DOHH2 (cell line): ENCODE results near the gene HOXC11.

ENCODE experiments used
- CTCF ChIP-seq: fragments of 200-600 bp; sonication (generic); IDR thresholded peaks from one replicate; pipeline ENCODE4 v1.5.1; 2014; ENCODE audit warnings: antibody characterized with exemption, mild to moderate bottlenecking, low read depth, low read length; ENCODE audit not compliant: poor library complexity, severe bottlenecking
- EZH2phosphoT487 ChIP-seq: fragments of 200-600 bp; sonication (generic); IDR thresholded peaks from 2 replicates; pipeline ENCODE4 v1.6.1; 2017; ENCODE audit warnings: borderline replicate concordance, mild to moderate bottlenecking, antibody characterized with exemption, low read length, moderate library complexity, mixed read lengths

DNA sequence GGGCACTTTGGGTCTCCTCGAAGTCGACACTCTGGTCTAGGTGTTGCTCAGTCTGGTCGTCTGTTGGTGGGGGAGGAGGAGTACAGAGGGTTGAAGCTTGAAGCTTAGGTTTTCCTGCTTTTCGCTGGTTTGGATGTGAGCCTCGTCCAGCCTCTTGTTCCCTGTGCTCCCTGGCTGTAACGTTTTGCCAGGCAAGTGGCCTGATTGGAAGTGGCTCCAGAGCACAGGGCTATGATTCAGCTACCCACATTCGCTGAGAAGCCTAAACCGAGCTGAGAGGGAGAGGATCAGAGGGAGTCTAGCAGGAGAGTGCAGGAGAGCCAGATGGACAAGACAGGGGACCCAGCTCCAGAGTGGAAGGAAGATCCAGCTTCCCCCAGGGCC is 18.1 kb downstream of the HOXC11 start:
- TF ChIP-seq CTCF (no peak), EZH2phosphoT487 (peak; percentile 68; the same call in 1 of the 2 replicates)
